G401 (cell line): Measurements from ENCODE around the gene CALN1. TPM values are rescaled to one million over a fixed set of nuclear protein-coding genes. Genes with fewer than 3 reads are reported as not detected.

ENCODE experiments used
- DNase-seq: peaks from one replicate; pipeline ENCODE4 v3.0.0-alpha.2; 2015; ENCODE audit warnings: low spot score
- in situ Hi-C: cut with HindIII; loops from 2 replicates; pipeline ENCODE4 v1.10.0; 2016; ENCODE audit warnings: low sequenced_read_pairs, mixed read lengths
- total RNA-seq: library from RNA; depleted of rRNA; stranded (reverse); fragments of >200 nt; shearing (Covaris generic); gene quantifications from 2 replicates; pipeline ENCODE4 v1.2.3, GENCODE V29; 2014

Gene CALN1
- total RNA-seq, 1 experiment from 2014 or later = not detected

DNA sequence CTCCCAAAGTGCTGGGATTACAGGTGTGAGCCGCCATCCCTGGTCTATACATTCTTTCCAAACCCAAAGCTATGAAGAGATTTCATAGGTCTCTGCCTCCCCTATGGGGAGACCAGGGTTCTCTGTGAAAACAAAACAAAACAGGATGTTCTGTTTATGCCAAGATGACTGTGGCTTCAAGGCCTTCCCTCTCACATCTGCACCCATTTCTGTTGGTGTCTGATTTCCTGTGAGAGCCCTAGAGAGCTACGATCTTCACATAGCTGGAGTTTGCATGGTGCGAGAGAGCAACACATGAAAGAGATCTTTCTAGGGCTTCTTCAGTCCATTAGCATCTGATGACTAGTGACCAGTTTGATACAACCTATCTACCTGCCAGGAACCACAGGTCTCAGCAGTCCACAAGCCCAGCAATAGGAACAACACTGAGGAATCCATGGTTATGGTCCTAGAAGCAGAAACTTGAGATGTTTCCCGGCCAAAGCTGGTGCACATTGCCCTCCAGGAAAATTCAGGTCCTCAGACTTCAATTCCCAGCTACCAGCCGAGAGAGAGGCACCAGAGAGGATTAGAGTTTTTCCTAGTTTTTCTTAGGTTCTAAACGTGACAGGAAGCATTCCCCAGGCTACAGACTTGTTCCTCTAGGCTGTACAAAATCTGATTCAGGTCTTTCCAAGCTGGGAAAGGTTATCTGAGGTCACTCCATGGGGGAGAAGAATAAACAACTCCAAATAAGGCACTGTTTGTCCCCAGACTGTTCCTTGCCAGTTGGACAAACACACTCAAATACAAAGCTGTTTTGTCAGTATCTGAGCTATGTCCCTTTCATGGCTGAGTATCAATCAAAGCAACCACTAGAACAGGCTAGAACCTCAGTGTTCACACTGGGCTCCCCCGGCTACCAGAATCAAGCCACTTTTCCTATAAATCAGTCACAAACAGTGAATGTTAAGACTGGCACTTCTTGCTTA is 259.7 kb downstream of the CALN1 start:
- peak; percentile 92 for DNase-seq
- in situ Hi-C loops = no loop called here

- in situ Hi-C loops = no loop called here
- DNase-seq = no peak
Observed at GRCh38 chr7:72140566-72140965, 271.6 kb downstream of the CALN1 start.

DNA sequence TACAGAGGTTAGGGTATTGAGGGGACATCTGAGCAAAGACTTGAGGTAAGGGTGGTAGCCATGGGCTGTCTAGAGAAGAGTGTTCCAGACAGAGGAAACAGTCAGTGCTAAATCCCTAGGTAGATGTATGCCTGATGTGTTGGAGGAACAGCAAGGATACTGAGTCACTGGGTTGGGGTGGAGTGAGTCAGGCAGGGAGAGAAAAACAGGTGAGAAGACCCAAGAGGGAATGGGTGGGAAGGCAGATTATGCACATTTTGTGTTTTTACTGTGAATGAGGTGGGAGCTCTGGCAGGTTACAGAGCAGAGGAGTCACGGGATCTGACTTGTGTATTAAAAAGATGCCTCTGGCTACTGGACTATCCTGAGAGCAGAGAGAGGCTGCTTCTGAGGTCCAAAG is 285.0 kb downstream of the CALN1 start:
- DNase-seq = no peak
- in situ Hi-C loops = no loop called here

GRCh38 chr7:72123913-72124312 is 288.2 kb downstream of the CALN1 start:
- in situ Hi-C loops = no loop called here
- no peak for DNase-seq

DNA sequence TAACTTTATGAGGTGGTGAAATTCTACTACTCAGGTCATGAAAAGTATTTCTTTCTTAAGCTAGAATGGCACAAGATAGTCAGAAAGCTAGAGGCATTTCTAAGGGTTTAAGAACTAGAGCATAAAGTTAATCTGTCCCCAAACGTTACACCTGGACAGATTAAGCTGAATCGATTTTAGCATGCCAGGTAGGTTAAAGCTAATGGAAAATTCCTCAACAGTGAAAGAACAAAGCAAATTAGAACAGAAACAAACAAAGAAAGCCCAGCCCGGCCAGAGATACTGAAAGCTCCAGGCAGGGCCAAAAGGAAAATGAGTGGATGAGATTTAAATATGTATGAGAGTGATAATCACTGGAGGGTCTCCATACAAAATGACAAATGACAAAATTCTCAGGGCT is 293.8 kb downstream of the CALN1 start:
- no peak for DNase-seq
- in situ Hi-C loops = no loop called here

GRCh38 chr7:72114129-72114528 is 298.0 kb downstream of the CALN1 start:
- in situ Hi-C loops = no loop called here
- no peak for DNase-seq

DNA sequence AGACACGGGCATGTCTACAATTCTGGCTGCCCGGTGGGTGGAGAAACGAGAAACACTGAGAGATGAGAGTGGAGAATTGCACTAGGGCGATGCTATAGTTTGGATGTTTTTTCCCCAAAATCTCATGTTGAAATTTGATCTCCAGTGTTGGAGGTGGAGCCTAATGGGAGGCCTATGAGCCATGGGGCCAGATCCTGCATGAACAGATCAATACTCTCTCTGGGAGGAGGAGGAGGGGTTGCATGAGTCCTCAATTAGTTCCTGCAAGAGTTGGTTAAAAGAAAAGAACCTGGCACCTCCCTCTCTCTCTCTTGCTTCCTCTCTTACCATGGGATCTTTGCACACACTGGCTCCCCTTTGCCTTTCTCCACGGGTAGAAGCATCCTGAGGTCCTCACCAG is 299.1 kb downstream of the CALN1 start:
- in situ Hi-C loops = no loop called here
- DNase-seq = no peak

DNA sequence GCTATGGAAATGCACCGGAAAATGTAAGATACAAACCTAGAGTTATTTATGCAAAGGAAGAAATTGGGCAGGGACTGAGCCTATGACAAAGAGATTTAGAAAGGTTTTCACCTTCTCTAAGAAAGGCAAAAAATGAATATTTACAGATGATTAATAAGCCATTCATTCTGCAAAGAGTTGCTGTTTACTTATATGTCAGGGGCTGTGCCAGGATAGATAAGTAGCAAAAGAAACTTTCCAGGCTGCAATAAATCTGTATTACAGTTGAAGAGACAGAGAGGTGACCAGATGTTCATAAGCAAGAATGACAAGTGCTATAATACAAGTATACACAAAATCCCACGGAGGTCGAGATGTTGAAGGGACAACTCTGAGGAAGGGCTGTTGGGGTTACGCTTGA is 299.6 kb downstream of the CALN1 start:
- DNase-seq = no peak
- in situ Hi-C loops = no loop called here

GRCh38 chr7:72111086-72111485 is 301.1 kb downstream of the CALN1 start:
- no peak for DNase-seq
- in situ Hi-C loops = no loop called here

GRCh38 chr7:72109566-72109965 is 302.6 kb downstream of the CALN1 start:
- no peak for DNase-seq
- in situ Hi-C loops = no loop called here

GRCh38 chr7:72106405-72106804 is 305.7 kb downstream of the CALN1 start:
- no peak for DNase-seq
- in situ Hi-C loops = no loop called here

- DNase-seq = peak; percentile 72
- in situ Hi-C loops = no loop called here
Observed at GRCh38 chr7:72101444-72101843, 310.7 kb downstream of the CALN1 start.

GRCh38 chr7:72099784-72100183 is 312.4 kb downstream of the CALN1 start:
- no peak for DNase-seq
- in situ Hi-C loops = no loop called here

- in situ Hi-C loops = no loop called here
- DNase-seq = no peak
Observed at GRCh38 chr7:72098807-72099580, 313.1 kb downstream of the CALN1 start.

DNA sequence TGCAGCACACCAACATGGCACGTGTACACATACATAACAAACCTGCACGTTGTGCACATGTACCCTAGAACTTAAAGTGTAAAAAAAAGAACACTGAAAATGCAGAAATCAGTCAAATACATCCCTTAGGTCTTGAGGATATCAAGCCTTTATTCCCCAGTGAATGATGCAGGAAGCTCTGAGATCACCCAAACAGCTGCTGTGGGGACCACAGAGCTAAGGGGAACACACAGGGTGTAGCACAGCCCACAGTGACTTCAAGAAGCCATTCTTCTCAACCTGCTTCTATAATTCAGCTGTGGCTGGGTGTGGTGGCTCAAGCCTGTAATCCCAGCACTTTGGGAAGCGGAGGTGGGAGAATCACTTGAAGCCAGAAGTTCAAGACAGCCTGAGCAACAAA is 314.9 kb downstream of the CALN1 start:
- DNase-seq = no peak
- in situ Hi-C loops = no loop called here

GRCh38 chr7:72092769-72093168 is 319.4 kb downstream of the CALN1 start:
- DNase-seq = no peak
- in situ Hi-C loops = no loop called here

DNA sequence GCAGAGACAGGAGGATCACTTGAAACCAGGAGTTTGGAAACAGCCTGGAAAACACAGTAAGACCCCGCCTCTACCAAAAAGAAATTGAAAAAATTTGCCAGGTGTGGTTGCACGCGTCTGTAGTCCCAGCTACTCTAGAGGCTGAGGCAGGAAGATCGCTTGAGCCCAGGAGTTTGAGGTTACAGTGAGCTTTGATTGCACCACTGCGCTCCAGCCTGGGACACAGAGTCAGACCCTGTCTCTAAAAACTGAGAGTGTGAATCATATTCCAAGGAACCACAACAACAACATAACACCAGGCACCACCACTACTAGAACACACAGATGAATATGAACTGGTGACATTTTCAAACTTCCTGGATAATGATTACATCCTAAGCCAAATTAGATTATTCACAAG is 324.2 kb downstream of the CALN1 start:
- in situ Hi-C loops = no loop called here
- DNase-seq = no peak

GRCh38 chr7:72080865-72081510 is 331.1 kb downstream of the CALN1 start:
- peak; percentile 40 for DNase-seq
- in situ Hi-C loops = no loop called here

DNA sequence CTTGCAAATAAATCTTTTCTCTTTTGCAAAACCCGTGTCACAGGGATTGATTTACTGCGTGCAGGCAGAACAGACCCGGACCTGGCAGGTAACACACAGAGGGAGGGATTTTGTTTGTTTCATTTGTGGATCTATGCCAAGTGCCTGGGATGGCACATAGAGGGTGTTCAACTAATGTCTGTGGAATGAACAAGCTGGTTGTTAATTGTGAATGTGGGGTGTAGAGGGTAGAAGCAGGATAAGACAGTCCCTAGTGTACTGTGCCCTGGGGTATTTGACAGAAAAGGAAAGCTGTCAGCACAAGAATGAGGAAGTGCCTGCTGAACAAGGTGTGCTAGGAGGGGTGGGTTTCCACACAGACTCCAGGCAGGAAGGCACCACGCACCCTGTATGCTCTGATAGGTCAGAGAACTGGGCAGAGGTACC is 331.8 kb downstream of the CALN1 start:
- DNase-seq = peak; percentile 59
- in situ Hi-C loops = no loop called here

DNA sequence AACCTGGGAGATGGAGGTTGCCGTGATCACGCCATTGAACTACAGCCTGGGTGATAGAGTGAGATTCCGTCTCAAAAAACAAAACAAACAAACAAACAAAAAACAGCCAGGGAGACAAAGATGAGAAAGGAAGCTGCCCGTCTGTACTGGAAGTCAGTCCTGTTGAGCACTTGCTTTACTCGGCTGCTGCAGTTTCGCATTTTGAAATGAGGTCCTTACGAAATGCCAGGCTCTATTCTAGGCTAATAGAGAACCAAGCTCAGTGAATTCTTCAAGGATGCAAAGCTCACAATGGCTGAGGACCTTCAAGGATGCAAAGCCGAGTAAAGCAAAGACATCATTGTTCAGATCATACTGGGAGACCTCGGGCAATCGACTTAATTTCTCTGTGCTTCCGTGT is 333.3 kb downstream of the CALN1 start:
- in situ Hi-C loops = no loop called here
- DNase-seq = no peak
